Measurements from ENCODE around the gene OR10A4.

DNA sequence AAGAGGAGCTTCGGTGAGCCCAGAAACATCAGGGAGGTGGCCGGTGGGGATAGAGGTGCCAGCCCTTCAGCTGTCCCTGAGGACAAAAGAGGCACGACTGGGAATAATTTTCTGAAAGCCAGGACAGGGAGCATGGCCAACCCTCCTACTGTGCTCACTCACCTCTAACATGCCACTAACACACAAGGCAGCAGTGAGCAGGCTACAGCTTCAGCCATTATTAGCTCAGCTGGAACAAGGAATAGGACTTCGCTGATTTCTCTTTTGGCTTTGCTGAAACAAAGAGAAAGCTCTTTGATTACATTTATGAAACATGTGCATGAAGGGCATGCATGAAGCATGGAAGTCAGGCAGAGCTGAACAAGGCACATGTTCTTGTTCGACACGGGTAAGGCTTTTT is 43.1 kb upstream of the OR10A4 start:
- TF ChIP-seq POLR2A (IDR thresholded peaks at IDR 0.05) (no peak), POLR2AphosphoS5 (IDR thresholded peaks at IDR 0.05) (no peak)
- TF ChIP-seq, protein P1, sequence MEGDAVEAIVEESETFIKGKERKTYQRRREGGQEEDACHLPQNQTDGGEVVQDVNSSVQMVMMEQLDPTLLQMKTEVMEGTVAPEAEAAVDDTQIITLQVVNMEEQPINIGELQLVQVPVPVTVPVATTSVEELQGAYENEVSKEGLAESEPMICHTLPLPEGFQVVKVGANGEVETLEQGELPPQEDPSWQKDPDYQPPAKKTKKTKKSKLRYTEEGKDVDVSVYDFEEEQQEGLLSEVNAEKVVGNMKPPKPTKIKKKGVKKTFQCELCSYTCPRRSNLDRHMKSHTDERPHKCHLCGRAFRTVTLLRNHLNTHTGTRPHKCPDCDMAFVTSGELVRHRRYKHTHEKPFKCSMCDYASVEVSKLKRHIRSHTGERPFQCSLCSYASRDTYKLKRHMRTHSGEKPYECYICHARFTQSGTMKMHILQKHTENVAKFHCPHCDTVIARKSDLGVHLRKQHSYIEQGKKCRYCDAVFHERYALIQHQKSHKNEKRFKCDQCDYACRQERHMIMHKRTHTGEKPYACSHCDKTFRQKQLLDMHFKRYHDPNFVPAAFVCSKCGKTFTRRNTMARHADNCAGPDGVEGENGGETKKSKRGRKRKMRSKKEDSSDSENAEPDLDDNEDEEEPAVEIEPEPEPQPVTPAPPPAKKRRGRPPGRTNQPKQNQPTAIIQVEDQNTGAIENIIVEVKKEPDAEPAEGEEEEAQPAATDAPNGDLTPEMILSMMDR (IDR thresholded peaks at IDR 0.05 in 8 of 11, conservative IDR thresholded peaks at IDR 0.05 in 3 of 11), result no peak

Measured in spleen (tissue), 7 donors.